Fibroblast of the aortic adventitia (primary cell): Measurements from ENCODE around the gene SFXN4. TPM values are rescaled to one million over a fixed set of nuclear protein-coding genes. Genes with fewer than 3 reads are reported as not detected.
A peak's percentile ranks its signal among the peaks of the same experiment; 100 is the strongest.

ENCODE experiments used
- DNase-seq: peaks from one replicate; pipeline ENCODE4 v3.0.0-alpha.2; 2010; ENCODE audit warnings: low read depth
- H3K4me3 ChIP-seq: 2 replicates; pipeline ENCODE4 v1.5.1; 2011; ENCODE audit warnings: low read depth, mild to moderate bottlenecking, control low read depth, low read length, moderate library complexity
- CTCF ChIP-seq: IDR thresholded peaks from 2 replicates; pipeline ENCODE4 v1.5.1; 2011; ENCODE audit warnings: mild to moderate bottlenecking, low read length, control low read depth, inconsistent platforms; ENCODE audit not compliant: insufficient read depth
- total RNA-seq: library from RNA; depleted of rRNA; stranded (reverse); fragments of >200 nt; gene quantifications from 2 replicates; pipeline ENCODE4 v1.2.3, GENCODE V29; 2012; ENCODE audit warnings: low replicate concordance

Gene SFXN4
- 4.7 and 25.6 TPM in 2 replicates for total RNA-seq

- peak; percentile 33 for DNase-seq
- no peak for TF ChIP-seq CTCF
- H3K4me3 ChIP-seq: peak within 1 kb of the TSS; percentile 82
These were observed at the start of gene SFXN4 for GRCh38 chr10:119165171-119166117. Gene SFXN4 (minus strand): TSS chr10:119165714. CDS start chr10:119165647, 67 bp downstream.

GRCh38 chr10:119211625-119212441 is 46.3 kb upstream of the SFXN4 start:
- H3K4me3 ChIP-seq: peak overlapping the region; percentile 29
- no peak for TF ChIP-seq CTCF
- peak; percentile 59 for DNase-seq

GRCh38 chr10:119211176-119211575 is 45.7 kb upstream of the SFXN4 start:
- DNase-seq: peak; percentile 92
- no peak overlapping the region for H3K4me3 ChIP-seq
- TF ChIP-seq CTCF: no peak

- no peak for TF ChIP-seq CTCF
- H3K4me3 ChIP-seq: peak overlapping the region; percentile 45
- DNase-seq: peak; percentile 22
These were observed 45.1 kb upstream of the SFXN4 start for GRCh38 chr10:119210633-119211032.

GRCh38 chr10:119209736-119210355 is 44.3 kb upstream of the SFXN4 start:
- peak overlapping the region; percentile 77 for H3K4me3 ChIP-seq
- TF ChIP-seq CTCF: no peak
- DNase-seq: peak; percentile 59

- peak; percentile 82 for DNase-seq
- H3K4me3 ChIP-seq: peak overlapping the region; percentile 77
- TF ChIP-seq CTCF: peak; percentile 91
These were observed 43.7 kb upstream of the SFXN4 start for GRCh38 chr10:119209035-119209735.
